H1 (cell line): Measurements from ENCODE around the gene GPR137. TPM values are rescaled to one million over a fixed set of nuclear protein-coding genes. Genes with fewer than 3 reads are reported as not detected.

Experiments used
- CTCF ChIA-PET: fragments of 300-600 bp; sonication (Branson Sonifier 250); formaldehyde crosslinking; loops from one replicate; lab custom pipeline; 2021; ENCODE audit not compliant: partially characterized antibody; lab: Charles Lee
- POLR2A ChIA-PET: fragments of 300-600 bp; sonication (Branson Sonifier 250); formaldehyde crosslinking; loops from one replicate; lab custom pipeline; 2021; ENCODE audit warnings: inconsistent platforms; ENCODE audit not compliant: partially characterized antibody; lab: Charles Lee
- DNase-seq, 2 experiments: peaks; one replicate each; pipeline versions ENCODE4 v3.0.0 to v3.0.0-alpha.2; 2010 to 2022; ENCODE audit warnings: low spot score in 2 of 2, low read depth in 1 of 2, mixed read lengths in 1 of 2
- FAIRE-seq: peaks from 2 replicates; lab custom pipeline; 2011; peaks lifted over from hg19 to GRCh38; lab: Jason Lieb, UNC
- H2AFZ ChIP-seq: 2 replicates; pipeline ENCODE4 v1.8.1; 2012; ENCODE audit warnings: low read length, inconsistent platforms
- H2AK5ac ChIP-seq: 2 replicates; pipeline ENCODE4 v1.6.1; 2013; ENCODE audit warnings: low read depth, low read length
- H2BK120ac ChIP-seq: replicated peaks from 2 replicates; pipeline ENCODE3; 2013; ENCODE audit warnings: low read depth, low read length, inconsistent platforms
- H2BK12ac ChIP-seq: 2 replicates; pipeline ENCODE4 v1.6.1; 2013; ENCODE audit warnings: low read depth, low read length
- H2BK15ac ChIP-seq: 2 replicates; pipeline ENCODE4 v1.6.1; 2013; ENCODE audit warnings: low read length
- H2BK20ac ChIP-seq: 2 replicates; pipeline ENCODE4 v1.6.1; 2013; ENCODE audit warnings: low read length
- H2BK5ac ChIP-seq: 2 replicates; pipeline ENCODE4 v1.6.1; 2013; ENCODE audit warnings: low read depth, low read length
- H3K14ac ChIP-seq: 2 replicates; pipeline ENCODE4 v1.6.1; 2013; ENCODE audit warnings: inconsistent platforms; ENCODE audit not compliant: insufficient read length
- H3K18ac ChIP-seq: 2 replicates; pipeline ENCODE4 v1.6.1; 2013; ENCODE audit warnings: low read length; ENCODE audit errors: extremely low read depth
- H3K23ac ChIP-seq: 2 replicates; pipeline ENCODE4 v1.6.1; 2013; ENCODE audit warnings: inconsistent platforms; ENCODE audit not compliant: insufficient read length
- H3K23me2 ChIP-seq: 2 replicates; pipeline ENCODE4 v1.6.1; 2013; ENCODE audit warnings: low read depth, low read length
- H3K27ac ChIP-seq: 2 replicates; pipeline ENCODE4 v1.6.1; 2011; ENCODE audit warnings: low read depth, low read length, inconsistent platforms
- H3K27me3 ChIP-seq, 4 experiments: replicated peaks in 1 of 4; 1 replicate in 1 of 4; 2 replicates in 3 of 4; pipeline versions ENCODE4 v1.6.1 to v1.8.1; 2011 to 2013; ENCODE audit warnings: low read length in 3 of 4, mild to moderate bottlenecking in 3 of 4, inconsistent platforms in 2 of 4, mixed read lengths in 2 of 4, moderate library complexity in 1 of 4; ENCODE audit not compliant: control insufficient read depth in 3 of 4, insufficient read depth in 3 of 4; ENCODE audit errors: extremely low read depth in 1 of 4
- H3K36me3 ChIP-seq, 4 experiments: 2 replicates each; pipeline versions ENCODE4 v1.6.1 to v1.8.1; 2011 to 2013; ENCODE audit warnings: mild to moderate bottlenecking in 4 of 4, low read length in 3 of 4, moderate library complexity in 2 of 4, control low read depth in 1 of 4, inconsistent platforms in 1 of 4; ENCODE audit not compliant: insufficient read depth in 4 of 4, control insufficient read depth in 2 of 4
- H3K4ac ChIP-seq: replicated peaks from 2 replicates; pipeline ENCODE3; 2013; ENCODE audit warnings: low read length, low read depth, mixed read lengths, inconsistent platforms; ENCODE audit not compliant: insufficient read length
- H3K4me1 ChIP-seq, 4 experiments: replicated peaks in 1 of 4; 1 replicate in 1 of 4; 2 replicates in 3 of 4; pipeline versions ENCODE4 v1.6.1 to v1.8.1; 2011 to 2013; ENCODE audit warnings: low read length in 3 of 4, inconsistent platforms in 2 of 4, mixed read lengths in 1 of 4; ENCODE audit not compliant: insufficient read depth in 4 of 4, control insufficient read depth in 3 of 4
- H3K4me2 ChIP-seq, 2 experiments: 2 replicates each; pipeline versions ENCODE4 v1.6.1 to v1.8.1; 2011 to 2013; ENCODE audit warnings: low read depth in 2 of 2, low read length in 2 of 2, control low read depth in 1 of 2, inconsistent platforms in 1 of 2, mild to moderate bottlenecking in 1 of 2; ENCODE audit not compliant: insufficient read depth in 1 of 2
- H3K4me3 ChIP-seq, 4 experiments: fragments of 200-600, 300-600 bp in 1 of 4; sonication (generic), shearing (Covaris generic), sonication (Bioruptor Twin) in 1 of 4; 2 replicates each; pipeline versions ENCODE4 v1.5.1 to v1.8.1; 2011 to 2016; ENCODE audit warnings: low read length in 4 of 4, low read depth in 3 of 4, control low read depth in 2 of 4, inconsistent platforms in 2 of 4, mild to moderate bottlenecking in 2 of 4, mixed read lengths in 1 of 4, moderate library complexity in 1 of 4; ENCODE audit not compliant: insufficient read depth in 2 of 4; ENCODE audit errors: extremely low read depth in 1 of 4
- H3K56ac ChIP-seq: replicated peaks from 2 replicates; pipeline ENCODE3; 2013; ENCODE audit warnings: low read depth, mild to moderate bottlenecking, mixed read lengths, low read length, inconsistent platforms; ENCODE audit not compliant: insufficient read length
- H3K79me1 ChIP-seq: 2 replicates; pipeline ENCODE4 v1.6.1; 2013; ENCODE audit warnings: low read depth, low read length, control low read depth
- H3K79me2 ChIP-seq, 2 experiments: 2 replicates each; pipeline versions ENCODE4 v1.6.1 to v1.8.1; 2012 to 2013; ENCODE audit warnings: low read length in 2 of 2, mild to moderate bottlenecking in 2 of 2, inconsistent platforms in 1 of 2; ENCODE audit not compliant: insufficient read depth in 2 of 2, control insufficient read depth in 1 of 2
- H3K9ac ChIP-seq, 4 experiments: replicated peaks in 1 of 4; 1 replicate in 1 of 4; 2 replicates in 3 of 4; pipeline versions ENCODE4 v1.6.1 to v1.8.1; 2011 to 2013; ENCODE audit warnings: low read depth in 3 of 4, low read length in 3 of 4, control low read depth in 2 of 4, mild to moderate bottlenecking in 2 of 4, moderate library complexity in 2 of 4, inconsistent platforms in 1 of 4; ENCODE audit errors: extremely low read depth in 1 of 4
- H3K9me3 ChIP-seq, 2 experiments: 2 replicates each; pipeline versions ENCODE4 v1.6.1 to v1.8.1; 2012 to 2013; ENCODE audit warnings: mild to moderate bottlenecking in 2 of 2, moderate library complexity in 2 of 2, control low read depth in 1 of 2, inconsistent platforms in 1 of 2, low read depth in 1 of 2, low read length in 1 of 2, mixed read lengths in 1 of 2; ENCODE audit not compliant: insufficient read depth in 2 of 2
- H4K20me1 ChIP-seq, 2 experiments: replicated peaks in 1 of 2; 2 replicates each; pipeline versions ENCODE3 to v1.8.1; 2011 to 2013; ENCODE audit warnings: inconsistent platforms in 2 of 2, low read length in 2 of 2, mild to moderate bottlenecking in 1 of 2; ENCODE audit not compliant: insufficient read depth in 2 of 2, control insufficient read depth in 1 of 2
- H4K5ac ChIP-seq: 2 replicates; pipeline ENCODE4 v1.6.1; 2013; ENCODE audit warnings: low read length, low read depth, mixed read lengths, inconsistent platforms; ENCODE audit not compliant: insufficient read length
- H4K8ac ChIP-seq: 2 replicates; pipeline ENCODE4 v1.8.0; 2013; ENCODE audit warnings: mild to moderate bottlenecking, moderate library complexity, low read length, inconsistent platforms; ENCODE audit not compliant: insufficient read depth; ENCODE audit errors: extremely low read depth
- H4K91ac ChIP-seq: replicated peaks from 2 replicates; pipeline ENCODE3; 2013; ENCODE audit warnings: low read length, mixed read lengths, inconsistent platforms; ENCODE audit not compliant: insufficient read length
- ATF3 ChIP-seq: IDR thresholded peaks from 2 replicates; pipeline ENCODE4 v1.6.1; 2011; ENCODE audit warnings: low read depth, mild to moderate bottlenecking, low read length; ENCODE audit not compliant: insufficient read depth
- CTCF ChIP-seq, 3 experiments: IDR thresholded peaks; 1 replicate in 2 of 3; 2 replicates in 1 of 3; pipeline versions ENCODE4 v1.5.1 to v1.6.1; 2011; ENCODE audit warnings: low read length in 3 of 3, mild to moderate bottlenecking in 3 of 3, inconsistent platforms in 2 of 3, low read depth in 1 of 3, moderate library complexity in 1 of 3; ENCODE audit not compliant: insufficient read depth in 1 of 3; ENCODE audit errors: control extremely low read depth in 1 of 3
- MAFK ChIP-seq: IDR thresholded peaks from 2 replicates; pipeline ENCODE4 v1.6.1; 2012; ENCODE audit warnings: low read depth, mild to moderate bottlenecking, improper control_type of control experiment, low read length
- WGBS, 2 experiments: shearing (Covaris generic) in 1 of 2; methylation state at CpG; one replicate each; pipeline versions ENCODE4 v1.1.6 to v1.1.7; 2013 to 2015; ENCODE audit warnings: low lambda C conversion rate in 2 of 2, mixed read lengths in 2 of 2, inconsistent platforms in 1 of 2, low coverage in 1 of 2, missing lambda C conversion rate in 1 of 2; ENCODE audit not compliant: insufficient replicate concordance in 2 of 2, insufficient coverage in 1 of 2, insufficient read length in 1 of 2; ENCODE audit errors: extremely low coverage in 1 of 2, missing lambda C conversion rate in 1 of 2; 5-methylcytosine and 5-hydroxymethylcytosine counted together
- polyA plus RNA-seq, 7 experiments: library from polyadenylated mRNA; depleted of rRNA in 3 of 7; stranded (reverse) in 5 of 7; unstranded in 2 of 7; fragments of >200 nt in 5 of 7; fragments of 200-250 nt in 2 of 7; gene quantifications; 1 replicate in 5 of 7; 2 replicates in 1 of 7; 4 replicates in 1 of 7; pipeline versions ENCODE4 v1.2.1 to v1.2.3, GENCODE V29; 2011 to 2013; ENCODE audit warnings: missing spikeins in 2 of 7, mixed read lengths in 2 of 7
- total RNA-seq: library from RNA; stranded (reverse); fragmentation: NEBNext Ultra II Directional; extraction: Animal tissue kit (Norgen Biotek cat#: 25700); gene quantifications from 2 replicates; pipeline ENCODE4 v1.2.1, GENCODE V29; 2021

Gene GPR137
- total and polyA plus RNA-seq, 2 of the 8 experiments (the other 6 are each of a cell fraction or from before 2014, with no cell fraction given), result 36.2 to 37.8 TPM

DNA sequence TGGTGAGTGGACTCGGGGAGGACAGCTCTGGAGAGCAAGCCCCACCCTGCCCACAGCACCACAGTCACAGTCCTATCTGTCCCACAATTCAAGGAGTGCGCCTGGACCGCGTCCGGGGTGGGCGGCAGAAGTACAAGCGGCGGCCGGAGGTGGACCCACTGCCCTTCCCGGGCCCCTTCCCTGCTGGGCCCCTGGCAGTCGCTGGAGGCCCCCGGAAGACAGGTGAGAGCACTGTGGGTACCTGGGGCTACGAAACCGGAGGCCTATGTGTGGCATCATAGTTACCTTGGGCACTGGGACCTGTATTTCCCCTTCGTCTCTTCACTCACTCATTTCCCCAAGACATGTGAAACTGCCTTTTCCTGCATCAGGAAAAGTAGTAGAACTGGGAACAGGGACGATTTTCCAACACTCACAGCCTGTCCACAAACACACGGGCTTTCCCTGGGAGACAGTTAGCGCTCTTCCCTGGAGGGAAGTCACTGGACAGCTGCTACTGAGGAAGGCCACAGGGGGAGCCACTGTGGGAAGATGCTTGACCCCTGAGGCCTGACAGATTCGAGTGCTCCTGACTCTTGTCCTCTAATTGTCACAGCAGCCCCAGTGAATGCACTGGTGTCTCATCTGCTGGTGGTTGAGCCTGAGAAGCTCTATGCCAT, 28.6 kb downstream of the GPR137 start:
- H3K14ac ChIP-seq, result no peak overlapping the region
- no peak overlapping the region for H3K27ac ChIP-seq
- H2BK5ac ChIP-seq, result no peak overlapping the region
- POLR2A ChIA-PET, result interaction anchor here (0.7 to 6.6 kb wide), 7 partner anchors 9 to 67 kb away, joined by 3 to 61 read pairs (median 3); partner anchors contain the start of gene ESRRA
- no peaks in the 10 kb centered on the region for H3K27me3 ChIP-seq
- H2AFZ ChIP-seq, result no peak overlapping the region
- peaks cover 5% of the 10 kb centered on the region; the same call in 1 of the 2 replicates for H3K23me2 ChIP-seq
- no peak for FAIRE-seq
- no peak overlapping the region for H3K4me2 ChIP-seq
- peaks cover 0 to 3% of the 10 kb centered on the region in 2 experiments for H4K20me1 ChIP-seq
- WGBS, 2 experiments, result 88% methylated on average over 18 of the region's 19 CpGs; no CpG with 5 or more reads in 1 of the 2 experiments
- no peak overlapping the region for H2BK15ac ChIP-seq
- H3K4me3 ChIP-seq, result no peak overlapping the region
- H3K23ac ChIP-seq, result no peak overlapping the region
- H3K4ac ChIP-seq, result no peak overlapping the region
- no peak overlapping the region for H2BK120ac ChIP-seq
- H3K9ac ChIP-seq, result no peak overlapping the region
- no peak overlapping the region for H2BK12ac ChIP-seq
- no peak overlapping the region for H4K5ac ChIP-seq
- H2BK20ac ChIP-seq, result no peak overlapping the region
- H3K4me1 ChIP-seq, result peaks cover 0 to 5% (median 3%) of the 10 kb centered on the region in 4 experiments; a peak in 5 of 7 replicates
- no peak overlapping the region for H3K18ac ChIP-seq
- CTCF ChIA-PET, result interaction anchor here (0.5 to 20.8 kb wide), 9 partner anchors 10 to 1132 kb away, joined by 3 to 614 read pairs (median 3); partner anchors contain the start of genes CATSPERZ and CCDC88B
- H4K91ac ChIP-seq, result no peak overlapping the region
- H3K9me3 ChIP-seq, result no peaks in the 10 kb centered on the region
- peaks cover 0 to 17% of the 10 kb centered on the region in 2 experiments; a peak in 2 of 4 replicates for H3K79me2 ChIP-seq
- no peak overlapping the region for H3K56ac ChIP-seq
- H3K36me3 ChIP-seq, result peaks cover 0 to 16% (median 10%) of the 10 kb centered on the region in 4 experiments; a peak in 7 of 8 replicates
- H2AK5ac ChIP-seq, result no peak overlapping the region
- H3K79me1 ChIP-seq, result peaks cover 6% of the 10 kb centered on the region; the same call in 1 of the 2 replicates
- TF ChIP-seq CTCF (IDR thresholded peaks at IDR 0.05; ENCODE audit: control extremely low read depth in 1 of 3, insufficient read depth in 1 of 3, low read depth in 1 of 3, low read length in 3 of 3) (peak in 2 of 3 experiments; percentile 23 to 59; a peak in 2 of 4 replicates), MAFK (no peak), ATF3 (no peak)
- DNase-seq, result no peak
- no peak overlapping the region; the same call in 1 of the 2 replicates for H4K8ac ChIP-seq
